GM21619 (cell line): ENCODE results near the gene COL23A1.

Source experiments
- ATAC-seq: cut with Tn5 transposase; IDR thresholded peaks from one replicate; pipeline ENCODE4 v1.9.1; 2021; ENCODE audit not compliant: unreplicated experiment

Gene COL23A1

GRCh38 chr5:178478370-178478769, 111.8 kb downstream of the COL23A1 start:
- ATAC-seq, result no peak

- ATAC-seq, result no peak
Measured at GRCh38 chr5:178477802-178478201, 112.4 kb downstream of the COL23A1 start.

GRCh38 chr5:178476972-178477754, 113.0 kb downstream of the COL23A1 start:
- no peak for ATAC-seq

- ATAC-seq, result no peak
Measured at GRCh38 chr5:178476531-178476930, 113.7 kb downstream of the COL23A1 start.

- no peak for ATAC-seq
Measured at GRCh38 chr5:178475422-178475821, 114.8 kb downstream of the COL23A1 start.

- ATAC-seq, result no peak
Measured at GRCh38 chr5:178474562-178475184, 115.5 kb downstream of the COL23A1 start.

- ATAC-seq, result no peak
Measured at GRCh38 chr5:178473854-178474253, 116.3 kb downstream of the COL23A1 start.

- no peak for ATAC-seq
Measured at GRCh38 chr5:178472138-178472537, 118.1 kb downstream of the COL23A1 start.

- ATAC-seq, result no peak
Measured at GRCh38 chr5:178471711-178472110, 118.5 kb downstream of the COL23A1 start.

- ATAC-seq, result no peak
Measured at GRCh38 chr5:178470760-178471025, 119.5 kb downstream of the COL23A1 start.

- no peak for ATAC-seq
Measured at GRCh38 chr5:178469975-178470759, 120.0 kb downstream of the COL23A1 start.

- ATAC-seq, result no peak
Measured at GRCh38 chr5:178469011-178469974, 120.9 kb downstream of the COL23A1 start.

- no peak for ATAC-seq
Measured at GRCh38 chr5:178468196-178468685, 122.0 kb downstream of the COL23A1 start.

GRCh38 chr5:178467568-178468195, 122.5 kb downstream of the COL23A1 start:
- ATAC-seq, result no peak

GRCh38 chr5:178467205-178467567, 123.0 kb downstream of the COL23A1 start:
- no peak for ATAC-seq

- ATAC-seq, result no peak
Measured at GRCh38 chr5:178466342-178466741, 123.9 kb downstream of the COL23A1 start.

- ATAC-seq, result no peak
Measured at GRCh38 chr5:178465861-178466288, 124.3 kb downstream of the COL23A1 start.

- ATAC-seq, result no peak
Measured at GRCh38 chr5:178465228-178465860, 124.8 kb downstream of the COL23A1 start.

- no peak for ATAC-seq
Measured at GRCh38 chr5:178464431-178465048, 125.7 kb downstream of the COL23A1 start.
